WTC11 (cell line): ENCODE results near the gene U2SURP. TPM values are rescaled to one million over a fixed set of nuclear protein-coding genes. Genes with fewer than 3 reads are reported as not detected.

ENCODE experiments used
- ATAC-seq: fragments of 200-7000 bp; cut with Tn5 transposase; 2 replicates; pipeline ENCODE4 v1.10.0; 2021; ENCODE audit warnings: mild to moderate bottlenecking, moderate library complexity
- CTCF ChIA-PET: fragments of 300-600 bp; sonication (Branson Sonifier 250); formaldehyde crosslinking; loops from one replicate; lab custom pipeline; 2021; ENCODE audit warnings: antibody characterized with exemption; lab: Charles Lee
- POLR2A ChIA-PET: fragments of 350-600 bp; sonication (Branson Sonifier 250); formaldehyde crosslinking; loops from one replicate; lab custom pipeline; 2021; ENCODE audit warnings: antibody characterized with exemption; lab: Charles Lee
- DNase-seq: peaks from one replicate; pipeline ENCODE4 v3.0.0; 2021; ENCODE audit warnings: low spot score
- H3K27ac Mint-ChIP-seq: 2 replicates; pipeline ENCODE4 v1.8.0; 2021; ENCODE audit warnings: mixed read lengths
- H3K27me3 Mint-ChIP-seq: 2 replicates; pipeline ENCODE4 v1.8.0; 2021; ENCODE audit warnings: low read depth, mild to moderate bottlenecking, moderate library complexity, mixed read lengths
- H3K36me3 Mint-ChIP-seq: 2 replicates; pipeline ENCODE4 v1.8.0; 2021; ENCODE audit warnings: mixed read lengths
- H3K4me1 Mint-ChIP-seq: 2 replicates; pipeline ENCODE4 v1.8.0; 2022; ENCODE audit warnings: mixed read lengths
- H3K4me3 Mint-ChIP-seq: 2 replicates; pipeline ENCODE4 v1.8.0; 2021; ENCODE audit warnings: mild to moderate bottlenecking, moderate library complexity, mixed read lengths
- H3K9me3 Mint-ChIP-seq: 2 replicates; pipeline ENCODE4 v1.8.0; 2021; ENCODE audit warnings: mixed read lengths
- AR ChIP-seq: fragments of 250-450 bp; sonication (Bioruptor Pico); IDR thresholded peaks from 2 replicates; pipeline ENCODE4 v1.9.0; 2021; ENCODE audit warnings: mild to moderate bottlenecking
- ATF6 ChIP-seq: sonication (generic); formaldehyde crosslinking; IDR thresholded peaks from 2 replicates; pipeline ENCODE4 v1.8.1; 2023; ENCODE audit warnings: mild to moderate bottlenecking, missing genetic modification reagents
- CBFB ChIP-seq: sonication (generic); formaldehyde crosslinking; IDR thresholded peaks from 2 replicates; pipeline ENCODE4 v1.8.1; 2022; ENCODE audit warnings: mild to moderate bottlenecking, low read depth, missing genetic modification reagents
- CREB1 ChIP-seq: sonication (generic); formaldehyde crosslinking; IDR thresholded peaks from 2 replicates; pipeline ENCODE4 v1.8.0; 2023; ENCODE audit warnings: mild to moderate bottlenecking, missing genetic modification reagents
- CTCF ChIP-seq: fragments of 200-600 bp; IDR thresholded peaks from 2 replicates; pipeline ENCODE4 v1.8.0; 2022; ENCODE audit warnings: antibody characterized with exemption
- E2F1 ChIP-seq: sonication (generic); formaldehyde crosslinking; IDR thresholded peaks from 2 replicates; pipeline ENCODE4 v1.8.0; 2022; ENCODE audit warnings: mild to moderate bottlenecking, missing genetic modification reagents
- ERG ChIP-seq: fragments of 250-450 bp; sonication (Bioruptor Pico); IDR thresholded peaks from 2 replicates; pipeline ENCODE4 v1.8.0; 2021; ENCODE audit warnings: mild to moderate bottlenecking
- MAX ChIP-seq: sonication (generic); formaldehyde crosslinking; IDR thresholded peaks from 2 replicates; pipeline ENCODE4 v1.8.0; 2022; ENCODE audit warnings: mild to moderate bottlenecking, missing genetic modification reagents
- NR2C2 ChIP-seq: sonication (generic); formaldehyde crosslinking; IDR thresholded peaks from 2 replicates; pipeline ENCODE4 v1.8.0; 2022; ENCODE audit warnings: mild to moderate bottlenecking, missing genetic modification reagents
- PREB ChIP-seq: sonication (generic); formaldehyde crosslinking; IDR thresholded peaks from 2 replicates; pipeline ENCODE4 v1.8.1; 2022; ENCODE audit warnings: mild to moderate bottlenecking, missing genetic modification reagents, moderate library complexity, borderline replicate concordance
- SMAD4 ChIP-seq: sonication (generic); formaldehyde crosslinking; IDR thresholded peaks from 2 replicates; pipeline ENCODE4 v1.8.0; 2022; ENCODE audit warnings: mild to moderate bottlenecking, missing genetic modification reagents
- STAT6 ChIP-seq: sonication (generic); formaldehyde crosslinking; conservative IDR thresholded peaks from 2 replicates; pipeline ENCODE4 v1.8.1; 2023; ENCODE audit warnings: mild to moderate bottlenecking, low read depth, missing genetic modification reagents, moderate library complexity
- ZNF423 ChIP-seq: fragments of 250-450 bp; sonication (Bioruptor Pico); IDR thresholded peaks from 2 replicates; pipeline ENCODE4 v2.1.2; 2022; ENCODE audit warnings: mild to moderate bottlenecking, moderate library complexity
- ZNF532 ChIP-seq: fragments of 250-450 bp; sonication (Bioruptor Pico); IDR thresholded peaks from 2 replicates; pipeline ENCODE4 v1.9.0; 2021; ENCODE audit warnings: mild to moderate bottlenecking, borderline replicate concordance
- total RNA-seq: library from RNA; stranded (reverse); gene quantifications from 3 replicates; pipeline ENCODE4 v1.2.3, GENCODE V29; 2021

The U2SURP gene
- total RNA-seq, 1 experiment from 2014 or later: 133 TPM

- TF ChIP-seq E2F1 (CRISPR knock-in tag): no peak
- no peak for TF ChIP-seq ZNF532 (CRISPR knock-in tag)
- no peak for TF ChIP-seq MAX
- TF ChIP-seq STAT6 (CRISPR knock-in tag): no peak
- TF ChIP-seq NR2C2 (CRISPR knock-in tag): no peak
- TF ChIP-seq ZNF423 (CRISPR knock-in tag): no peak
- TF ChIP-seq, all 79 proteins: peak for 0
These were observed 8.7 kb downstream of the U2SURP start (continued) for GRCh38 chr3:143010024-143010423.

GRCh38 chr3:143011705-143012104 lies 10.3 kb downstream of the U2SURP start:
- Mint-ChIP-seq H3K4me3 (no peak overlapping the region), H3K9me3 (no peaks in the 10 kb centered on the region), H3K36me3 (peaks cover 32% of the 10 kb centered on the region), H3K4me1 (peaks cover 26% of the 10 kb centered on the region), H3K27me3 (no peaks in the 10 kb centered on the region), H3K27ac (no peak overlapping the region)
- ChIA-PET CTCF (no interaction called here), POLR2A (no interaction called here)
- no peak for ATAC-seq
- DNase-seq: no peak
- TF ChIP-seq CBFB (CRISPR knock-in tag) (no peak), STAT6 (CRISPR knock-in tag) (no peak), AR (CRISPR knock-in tag) (no peak), SMAD4 (CRISPR knock-in tag) (no peak), CREB1 (no peak), ATF6 (CRISPR knock-in tag) (no peak), CTCF (no peak), PREB (no peak), ERG (CRISPR knock-in tag) (no peak)
